HFFc6 (cell line): Measurements from ENCODE around the gene TMEM252. TPM values are rescaled to one million over a fixed set of nuclear protein-coding genes. Genes with fewer than 3 reads are reported as not detected.

Experiments used
- DNase-seq: peaks from one replicate; pipeline ENCODE4 v3.0.0-alpha.2; 2018
- H3K27ac Mint-ChIP-seq: 2 replicates; pipeline ENCODE4 v1.8.0; 2020; ENCODE audit warnings: mild to moderate bottlenecking, mixed read lengths
- H3K27me3 Mint-ChIP-seq: 2 replicates; pipeline ENCODE4 v1.8.0; 2021; ENCODE audit warnings: mild to moderate bottlenecking, moderate library complexity, mixed read lengths; ENCODE audit not compliant: insufficient read depth
- H3K36me3 Mint-ChIP-seq: 2 replicates; pipeline ENCODE4 v1.8.0; 2021; ENCODE audit warnings: low read depth, mixed read lengths
- H3K4me1 Mint-ChIP-seq: 2 replicates; pipeline ENCODE4 v1.8.0; 2020; ENCODE audit warnings: low read depth, mixed read lengths
- H3K4me3 Mint-ChIP-seq: 2 replicates; pipeline ENCODE4 v1.8.0; 2020; ENCODE audit warnings: mild to moderate bottlenecking, moderate library complexity, mixed read lengths
- H3K9me3 Mint-ChIP-seq: 2 replicates; pipeline ENCODE4 v1.8.0; 2020; ENCODE audit warnings: mild to moderate bottlenecking, mixed read lengths
- CTCF ChIP-seq: fragments of 200-600 bp; sonication (generic); IDR thresholded peaks from 2 replicates; pipeline ENCODE4 v1.5.0; 2021; ENCODE audit warnings: antibody characterized with exemption, mild to moderate bottlenecking
- total RNA-seq, 6 experiments: library from RNA; stranded (reverse); fragmentation: NEBNext Ultra II Directional; extraction: Animal tissue kit (Norgen Biotek cat#: 25700); gene quantifications; 2 replicates in 1 of 6; 3 replicates in 5 of 6; pipeline ENCODE4 v1.2.3, GENCODE V29; 2021

The TMEM252 gene
- total RNA-seq, 6 experiments from 2014 or later: not detected

- no peak for TF ChIP-seq CTCF
- Mint-ChIP-seq H3K9me3 (peaks cover 11% of the 10 kb centered on the region), H3K27me3 (no peaks in the 10 kb centered on the region), H3K4me1 (no peaks in the 10 kb centered on the region), H3K4me3 (no peak overlapping the region), H3K27ac (no peak overlapping the region), H3K36me3 (no peaks in the 10 kb centered on the region)
- DNase-seq: no peak
These were observed 10.1 kb downstream of the TMEM252 start for GRCh38 chr9:68530618-68531017.

- DNase-seq: no peak
- H3K4me3 Mint-ChIP-seq: no peak overlapping the region
- H3K27ac Mint-ChIP-seq: no peak overlapping the region
- no peaks in the 10 kb centered on the region for H3K4me1 Mint-ChIP-seq
- TF ChIP-seq CTCF: no peak
- H3K9me3 Mint-ChIP-seq: peaks cover 8% of the 10 kb centered on the region
- H3K27me3 Mint-ChIP-seq: peaks cover 2% of the 10 kb centered on the region
- H3K36me3 Mint-ChIP-seq: no peaks in the 10 kb centered on the region
These were observed 17.2 kb downstream of the TMEM252 start for GRCh38 chr9:68523367-68523936.

GRCh38 chr9:68522954-68523353, 17.7 kb downstream of the TMEM252 start:
- TF ChIP-seq CTCF: no peak
- peaks cover 2% of the 10 kb centered on the region for H3K27me3 Mint-ChIP-seq
- no peak overlapping the region for H3K27ac Mint-ChIP-seq
- H3K9me3 Mint-ChIP-seq: peaks cover 13% of the 10 kb centered on the region
- H3K4me3 Mint-ChIP-seq: no peak overlapping the region
- H3K4me1 Mint-ChIP-seq: no peaks in the 10 kb centered on the region
- no peaks in the 10 kb centered on the region for H3K36me3 Mint-ChIP-seq
- no peak for DNase-seq

- TF ChIP-seq CTCF: no peak
- no peak for DNase-seq
- H3K27ac Mint-ChIP-seq: no peak overlapping the region
- H3K9me3 Mint-ChIP-seq: peaks cover 13% of the 10 kb centered on the region
- no peaks in the 10 kb centered on the region for H3K36me3 Mint-ChIP-seq
- no peaks in the 10 kb centered on the region for H3K4me1 Mint-ChIP-seq
- no peak overlapping the region for H3K4me3 Mint-ChIP-seq
- peaks cover 2% of the 10 kb centered on the region for H3K27me3 Mint-ChIP-seq
These were observed 18.6 kb downstream of the TMEM252 start for GRCh38 chr9:68522131-68522530.

GRCh38 chr9:68515326-68516017, 25.2 kb downstream of the TMEM252 start:
- H3K27me3 Mint-ChIP-seq: no peaks in the 10 kb centered on the region

More at GRCh38 chr9:68515326-68516017, 25.2 kb downstream of the TMEM252 start:
- Mint-ChIP-seq H3K4me1 (no peaks in the 10 kb centered on the region), H3K27ac (no peak overlapping the region), H3K36me3 (no peaks in the 10 kb centered on the region), H3K9me3 (peaks cover 13% of the 10 kb centered on the region), H3K4me3 (no peak overlapping the region)
- no peak for TF ChIP-seq CTCF
- peak; percentile 32 for DNase-seq
